Tibial nerve (tissue), 4 donors: ENCODE data around the gene UBR4.

ENCODE experiments used
- CTCF ChIP-seq, 5 experiments: fragments of 200-600 bp in 3 of 5; fragments of 450-650 bp in 2 of 5; sonication (generic) in 3 of 5; IDR thresholded peaks; one replicate each; pipeline ENCODE4 v1.5.1; 2016 to 2019; ENCODE audit warnings: antibody characterized with exemption in 5 of 5, mild to moderate bottlenecking in 3 of 5, moderate library complexity in 2 of 5
- EP300 ChIP-seq, 2 donors: sonication (generic); formaldehyde crosslinking; IDR thresholded peaks; one replicate each; pipeline ENCODE4 v1.6.1; 2017; ENCODE audit warnings: antibody characterized with exemption in 2 of 2, mild to moderate bottlenecking in 1 of 2
- POLR2A ChIP-seq, 2 donors: fragments of 450-650 bp; IDR thresholded peaks; one replicate each; pipeline ENCODE4 v1.6.1; 2017; ENCODE audit warnings: antibody characterized with exemption in 2 of 2, mild to moderate bottlenecking in 2 of 2, moderate library complexity in 2 of 2

- TF ChIP-seq CTCF (IDR thresholded peaks at IDR 0.05) = no peak
- no peak for TF ChIP-seq EP300 (IDR thresholded peaks at IDR 0.05)
- TF ChIP-seq POLR2A (IDR thresholded peaks at IDR 0.05) = no peak
Observed at GRCh38 chr1:19153169-19153568, 56.9 kb downstream of the UBR4 start.
